Caco-2 (cell line): ENCODE measurements around the gene GRIFIN. TPM values are rescaled to one million over a fixed set of nuclear protein-coding genes. Genes with fewer than 3 reads are reported as not detected.

ENCODE experiments used
- BruUV-seq: library from RNA; stranded (reverse); fragments of 400-500 nt; replicated peaks from 2 replicates; lab custom pipeline; 2021; lab: Mats Ljungman, UMichigan
- CTCF ChIA-PET: fragments of 300-600 bp; sonication (Branson Sonifier 250); formaldehyde crosslinking; loops from one replicate; lab custom pipeline; 2022; ENCODE audit warnings: antibody characterized with exemption; lab: Charles Lee
- POLR2A ChIA-PET: fragments of 300-600 bp; sonication (Branson Sonifier 250); formaldehyde crosslinking; loops from one replicate; lab custom pipeline; 2022; ENCODE audit warnings: antibody characterized with exemption; lab: Charles Lee
- DNase-seq, 2 experiments: peaks; one replicate each; pipeline versions ENCODE4 v3.0.0 to v3.0.0-alpha.2; 2020 to 2022
- H3K27me3 ChIP-seq: replicated peaks from 2 replicates; pipeline ENCODE4 v1.6.0; 2011; ENCODE audit warnings: low read length; ENCODE audit not compliant: control insufficient read depth, insufficient read depth
- H3K36me3 ChIP-seq: 2 replicates; pipeline ENCODE4 v1.5.1; 2011; ENCODE audit warnings: low read length; ENCODE audit not compliant: control insufficient read depth, insufficient read depth
- H3K4me1 ChIP-seq: fragments of 250-450 bp; sonication (Bioruptor Pico); 2 replicates; pipeline ENCODE4 v1.5.1; 2020; ENCODE audit warnings: mild to moderate bottlenecking
- H3K4me3 ChIP-seq: 2 replicates; pipeline ENCODE4 v1.5.1; 2011; ENCODE audit warnings: low read depth, mild to moderate bottlenecking, control low read depth, low read length
- H3K9me3 ChIP-seq: fragments of 250-450 bp; sonication (Bioruptor Pico); 2 replicates; pipeline ENCODE4 v1.5.1; 2020; ENCODE audit warnings: mild to moderate bottlenecking, moderate library complexity
- H3K27ac Mint-ChIP-seq: one replicate; pipeline ENCODE4 v1.8.0; 2022; ENCODE audit warnings: mixed read lengths; ENCODE audit not compliant: unreplicated experiment
- H3K27me3 Mint-ChIP-seq: one replicate; pipeline ENCODE4 v1.8.0; 2022; ENCODE audit warnings: mixed read lengths; ENCODE audit not compliant: insufficient read depth, unreplicated experiment
- H3K36me3 Mint-ChIP-seq: one replicate; pipeline ENCODE4 v1.8.0; 2022; ENCODE audit warnings: mild to moderate bottlenecking, mixed read lengths; ENCODE audit not compliant: insufficient read depth, unreplicated experiment
- H3K4me1 Mint-ChIP-seq: one replicate; pipeline ENCODE4 v1.8.0; 2022; ENCODE audit warnings: low read depth, mixed read lengths; ENCODE audit not compliant: unreplicated experiment
- H3K4me3 Mint-ChIP-seq: one replicate; pipeline ENCODE4 v1.8.0; 2022; ENCODE audit warnings: mild to moderate bottlenecking, moderate library complexity, mixed read lengths; ENCODE audit not compliant: unreplicated experiment
- H3K9me3 Mint-ChIP-seq: one replicate; pipeline ENCODE4 v1.8.0; 2022; ENCODE audit warnings: mixed read lengths; ENCODE audit not compliant: unreplicated experiment
- CTCF ChIP-seq, 2 experiments: fragments of 200-600 bp in 1 of 2; IDR thresholded peaks; 1 replicate in 1 of 2; 2 replicates in 1 of 2; pipeline versions ENCODE4 v1.5.1 to v1.8.0; 2011 to 2022; ENCODE audit warnings: antibody characterized with exemption in 1 of 2, control low read depth in 1 of 2, inconsistent platforms in 1 of 2, low read depth in 1 of 2, low read length in 1 of 2, mild to moderate bottlenecking in 1 of 2, moderate library complexity in 1 of 2; ENCODE audit not compliant: insufficient read depth in 1 of 2, severe bottlenecking in 1 of 2, unreplicated experiment in 1 of 2
- intact Hi-C: fragments of 100-400 bp; cut with micrococcal nuclease; formaldehyde crosslinking; loops from one replicate; pipeline ENCODE4 v1.10.0; 2022; ENCODE audit not compliant: unreplicated experiment
- total RNA-seq: library from RNA; stranded (reverse); gene quantifications from 2 replicates; pipeline ENCODE4 v1.2.3, GENCODE V29; 2022

Gene GRIFIN
- total RNA-seq, 1 experiment from 2014 or later, result not detected

DNA sequence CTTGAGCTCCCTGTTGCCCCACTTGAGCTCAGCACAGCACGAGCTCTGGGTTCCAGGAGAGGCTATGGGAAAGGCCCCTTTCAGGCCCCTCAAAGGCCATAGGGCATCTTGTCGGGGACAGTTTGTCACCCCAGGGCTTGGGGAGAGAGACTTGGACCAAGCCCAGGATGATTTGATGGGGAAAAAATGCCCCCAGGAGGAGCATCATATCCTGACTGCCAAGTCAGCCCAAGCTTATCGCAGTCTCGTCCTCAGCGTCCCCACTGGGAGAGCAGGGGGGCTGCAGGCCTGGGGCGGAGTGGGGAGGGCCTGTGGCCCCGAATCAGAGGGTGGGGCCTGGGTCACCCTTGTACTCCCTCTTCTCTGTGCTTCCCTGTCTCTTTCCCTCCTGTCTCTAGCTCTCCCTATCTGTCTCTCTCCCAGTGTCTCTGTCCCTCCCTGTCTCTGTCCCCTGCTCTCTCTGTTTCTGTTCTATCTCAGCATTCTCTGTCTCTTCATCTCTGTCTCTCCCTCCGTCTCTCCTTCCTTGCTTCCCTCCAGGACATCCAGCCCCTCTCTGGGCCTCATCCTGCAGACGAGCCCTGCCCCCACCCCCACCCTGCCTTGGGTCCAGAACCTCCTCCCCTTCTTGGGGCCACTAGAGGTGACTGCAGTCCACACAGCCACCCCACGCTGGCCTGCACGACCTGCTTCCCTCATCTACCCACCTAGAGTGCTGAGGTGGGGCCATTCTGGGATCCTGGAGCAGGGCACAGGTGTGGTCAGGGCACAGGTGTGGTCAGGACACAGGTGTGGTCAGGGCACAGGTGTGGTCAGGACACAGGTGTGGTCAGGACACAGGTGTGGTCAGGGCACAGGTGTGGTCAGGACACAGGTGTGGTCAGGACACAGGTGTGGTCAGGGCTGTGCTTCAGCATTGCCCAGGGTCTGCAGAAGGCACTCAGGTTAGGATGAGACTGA is 17.3 kb upstream of the GRIFIN start:
- intact Hi-C loops, result no loop called here
- Mint-ChIP-seq H3K36me3 (no peaks in the 10 kb centered on the region), H3K9me3 (peaks cover 17% of the 10 kb centered on the region), H3K4me1 (peaks cover 7% of the 10 kb centered on the region), H3K27me3 (no peaks in the 10 kb centered on the region), H3K4me3 (no peak overlapping the region), H3K27ac (no peak overlapping the region)
- no peak for TF ChIP-seq CTCF (IDR thresholded peaks at IDR 0.05; ENCODE audit: insufficient read depth in 1 of 2, low read depth in 1 of 2, low read length in 1 of 2, severe bottlenecking in 1 of 2, unreplicated experiment in 1 of 2)
- ChIA-PET CTCF (interaction anchor here (0.7 to 1.0 kb wide), 2 partner anchors 24 to 35 kb away, joined by 3 to 6 read pairs; no protein-coding TSS in a partner anchor), POLR2A (no interaction called here)
- no peaks in the 10 kb centered on the region for H3K27me3 ChIP-seq
- no peaks in the 10 kb centered on the region for H3K9me3 ChIP-seq
- H3K36me3 ChIP-seq, result no peaks in the 10 kb centered on the region
- no peaks in the 10 kb centered on the region for H3K4me1 ChIP-seq
- no peak for DNase-seq
- H3K4me3 ChIP-seq, result no peak overlapping the region
- no TSS peak for BruUV-seq

- no peak overlapping the region for H3K4me3 ChIP-seq
- no peaks in the 10 kb centered on the region for H3K9me3 ChIP-seq
- Mint-ChIP-seq H3K4me3 (no peak overlapping the region), H3K9me3 (peaks cover 17% of the 10 kb centered on the region), H3K4me1 (peaks cover 7% of the 10 kb centered on the region), H3K27ac (no peak overlapping the region), H3K27me3 (no peaks in the 10 kb centered on the region), H3K36me3 (no peaks in the 10 kb centered on the region)
- intact Hi-C loops, result no loop called here
- ChIA-PET POLR2A (no interaction called here), CTCF (no interaction called here)
- H3K27me3 ChIP-seq, result no peaks in the 10 kb centered on the region
- DNase-seq, result no peak
- no TSS peak for BruUV-seq
- no peak for TF ChIP-seq CTCF (IDR thresholded peaks at IDR 0.05; ENCODE audit: insufficient read depth in 1 of 2, low read depth in 1 of 2, low read length in 1 of 2, severe bottlenecking in 1 of 2, unreplicated experiment in 1 of 2)
- no peaks in the 10 kb centered on the region for H3K4me1 ChIP-seq
- no peaks in the 10 kb centered on the region for H3K36me3 ChIP-seq
Observed at GRCh38 chr7:2492038-2492437, 15.8 kb upstream of the GRIFIN start.

DNA sequence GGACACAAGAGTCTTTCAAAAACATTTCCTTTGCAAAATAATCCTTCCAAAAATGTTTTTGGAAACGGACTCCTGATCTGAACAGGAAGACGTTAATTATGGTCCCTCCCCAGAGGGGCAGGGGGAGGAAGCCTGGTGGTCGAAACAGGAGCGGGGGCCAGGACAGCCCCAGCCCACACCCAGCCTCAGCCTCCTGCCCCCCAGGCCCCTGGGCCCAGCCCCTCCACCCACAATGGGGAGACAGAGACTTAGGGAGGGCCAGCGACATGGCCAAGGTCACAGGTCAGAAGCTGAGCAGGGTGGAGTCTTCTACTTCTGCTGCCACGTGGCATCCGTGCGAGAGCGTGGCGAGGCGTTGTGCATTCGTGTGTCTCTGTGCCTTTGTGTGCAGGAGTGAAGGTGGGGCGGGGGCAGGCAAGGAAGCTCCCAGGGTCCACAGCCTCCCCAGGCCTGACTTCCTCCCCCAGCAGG is 14.0 kb upstream of the GRIFIN start:
- no peaks in the 10 kb centered on the region for H3K9me3 ChIP-seq
- H3K4me3 ChIP-seq, result no peak overlapping the region
- no peaks in the 10 kb centered on the region for H3K27me3 Mint-ChIP-seq
- CTCF ChIA-PET, result no interaction called here
- no peaks in the 10 kb centered on the region for H3K4me1 ChIP-seq
- H3K27ac Mint-ChIP-seq, result no peak overlapping the region
- TF ChIP-seq CTCF (IDR thresholded peaks at IDR 0.05; ENCODE audit: insufficient read depth in 1 of 2, low read depth in 1 of 2, low read length in 1 of 2, severe bottlenecking in 1 of 2, unreplicated experiment in 1 of 2), result no peak
- H3K9me3 Mint-ChIP-seq, result peaks cover 17% of the 10 kb centered on the region
- intact Hi-C loops, result no loop called here
- H3K27me3 ChIP-seq, result no peaks in the 10 kb centered on the region
- POLR2A ChIA-PET, result no interaction called here
- no peak overlapping the region for H3K4me3 Mint-ChIP-seq
- DNase-seq, result no peak
- no peaks in the 10 kb centered on the region for H3K36me3 ChIP-seq
- H3K36me3 Mint-ChIP-seq, result no peaks in the 10 kb centered on the region
- BruUV-seq, result no TSS peak
- H3K4me1 Mint-ChIP-seq, result peaks cover 7% of the 10 kb centered on the region
